ENCODE measurements around the gene SLN. TPM values are rescaled to one million over a fixed set of nuclear protein-coding genes. Genes with fewer than 3 reads are reported as not detected.
A peak's percentile ranks its signal among the peaks of the same experiment; 100 is the strongest.
"Not testable (repeated sequence)": the region's sequence is repeated elsewhere in the genome, so short reads cannot be mapped to it uniquely, and the experiment has no call there.

Gene SLN
- total RNA-seq: 1,000 to 10,000 TPM in 3 of 4 donors, 100 to 1,000 TPM in 1; 586 to 5,775 (median 2,747) TPM

DNA sequence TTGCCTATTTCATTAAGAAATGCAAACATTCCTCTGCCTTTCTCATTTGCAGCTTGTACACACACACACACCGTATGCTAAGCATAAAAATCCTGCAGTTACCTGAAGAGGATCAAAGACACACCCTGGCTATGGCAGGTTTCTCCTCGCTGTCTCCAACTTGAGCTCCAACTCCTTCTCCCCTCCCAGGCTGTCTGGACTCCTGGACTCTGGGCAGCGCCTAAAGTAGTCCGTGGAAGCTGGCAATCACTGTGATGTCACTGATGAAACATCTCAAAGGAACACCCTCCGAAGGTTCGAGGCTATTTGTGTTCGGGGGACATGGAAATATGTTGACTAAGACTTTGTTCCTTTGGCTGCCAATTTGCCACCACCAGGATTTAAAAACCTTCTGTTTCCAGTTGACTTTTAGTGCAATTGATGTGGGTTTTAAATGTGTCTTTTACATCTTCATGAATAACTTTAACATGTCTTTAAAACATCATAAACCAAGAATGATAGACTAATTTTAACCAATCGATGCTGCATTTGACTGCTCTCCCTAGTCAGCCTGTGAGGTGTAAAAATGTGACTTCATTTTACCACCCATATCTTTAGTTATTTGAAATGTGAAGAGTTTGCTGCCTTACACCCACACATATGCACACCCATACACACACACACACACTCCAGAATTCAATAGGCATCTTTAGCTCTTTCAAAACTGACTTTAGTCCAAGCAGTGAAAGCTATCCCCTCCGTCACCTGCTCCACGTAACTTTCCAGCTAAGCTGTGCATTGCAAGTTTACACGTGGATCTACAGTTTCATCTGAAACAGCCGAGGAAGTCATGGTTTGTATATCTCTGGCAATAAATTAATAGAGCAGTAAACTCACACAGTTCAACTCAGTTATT lies at the start of gene SLN:
SLN (minus strand) TSS at position 196 of the 895 bp plus-strand sequence.
- H3K27me3 ChIP-seq: no peaks in the 10 kb centered on the region
- intact Hi-C loops (cut with DNase I; ENCODE audit: low total_unique reads) (loop anchor here (5.0 kb wide), 1 partner anchor 510 kb away; the partner anchor contains the start of genes ATM and NPAT), in situ Hi-C loops (cut with MboI; ENCODE audit: low sequenced_read_pairs in 4 of 4) (no loop called here)
- H3K27ac ChIP-seq: peak within 1 kb of the TSS; percentile 83 to 93 (median 86)
- DNase-seq (peak; percentile 73 to 74), ATAC-seq (peak; percentile 41 to 67)
- H3K9me3 ChIP-seq: no peaks in the 10 kb centered on the region
- H3K4me1 ChIP-seq: peaks cover 31 to 47% of the 10 kb centered on the region in 2 donors
- TF ChIP-seq POLR2A (IDR thresholded peaks at IDR 0.05): peak; percentile 96 to 98
- TF ChIP-seq CTCF (IDR thresholded peaks at IDR 0.05 in 4 of 5, conservative IDR thresholded peaks at IDR 0.05 in 1 of 5): no peak
- peak within 1 kb of the TSS; percentile 46 to 74 (median 54) for H3K4me3 ChIP-seq
- H3K36me3 ChIP-seq: no peaks in the 10 kb centered on the region

DNA sequence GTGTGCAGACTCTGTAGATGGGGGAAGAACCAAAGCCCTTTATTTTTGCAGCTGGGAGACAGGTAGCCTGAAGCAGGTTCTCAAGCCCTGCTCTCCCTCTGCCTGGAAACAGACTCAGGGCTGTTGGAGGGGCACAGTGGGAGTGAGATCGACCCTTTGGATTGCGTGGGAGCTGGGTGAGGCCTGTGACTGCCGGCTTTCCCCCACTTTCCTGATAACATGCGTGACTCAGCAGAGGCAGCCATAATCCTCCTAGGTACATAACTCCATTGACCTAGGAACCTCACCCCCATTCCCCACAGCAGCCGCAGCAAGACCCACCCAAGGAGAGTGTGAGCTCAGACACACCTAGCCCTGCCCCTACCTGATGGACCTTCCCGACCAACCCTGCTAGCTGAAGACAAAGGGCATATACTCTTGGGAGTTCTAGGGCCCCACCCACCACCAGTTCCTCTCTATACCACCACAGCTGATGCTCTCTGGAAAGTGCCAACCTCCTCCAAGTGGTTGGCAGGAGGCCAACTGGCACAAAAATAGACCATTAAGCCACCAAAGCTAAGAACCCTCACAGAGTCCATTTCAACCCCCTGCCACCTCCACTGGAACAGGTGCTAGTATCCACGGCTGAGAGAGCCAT lies 47.0 kb upstream of the SLN start:
- ATAC-seq; H3K9me3 ChIP-seq; H3K27me3 ChIP-seq; H3K27ac ChIP-seq; H3K4me1 ChIP-seq; H3K4me3 ChIP-seq; DNase-seq; H3K36me3 ChIP-seq; intact Hi-C loops (cut with DNase I; ENCODE audit: low total_unique reads): not testable (repeated sequence)
- in situ Hi-C loops (cut with MboI; ENCODE audit: low sequenced_read_pairs in 4 of 4): loop anchor here in 1 of 4 donors (10.0 kb wide), 1 partner anchor 64 kb away; no protein-coding TSS in a partner anchor

GRCh38 chr11:107757661-107758060 lies 45.8 kb upstream of the SLN start:
- DNase-seq (no peak), ATAC-seq (peak in 1 of 2 donors; percentile 26)
- H3K36me3 ChIP-seq: no peaks in the 10 kb centered on the region
- no peak overlapping the region for H3K27ac ChIP-seq
- peaks cover 9 to 10% of the 10 kb centered on the region in 2 donors for H3K4me1 ChIP-seq
- H3K27me3 ChIP-seq: no peaks in the 10 kb centered on the region
- in situ Hi-C loops (cut with MboI; ENCODE audit: low sequenced_read_pairs in 4 of 4): loop anchor here in 1 of 4 donors (10.0 kb wide), 1 partner anchor 63 kb away; no protein-coding TSS in a partner anchor
- H3K4me3 ChIP-seq: no peak overlapping the region
- no peaks in the 10 kb centered on the region for H3K9me3 ChIP-seq
- TF ChIP-seq CTCF (IDR thresholded peaks at IDR 0.05 in 4 of 5, conservative IDR thresholded peaks at IDR 0.05 in 1 of 5) (peak in 2 of 5 experiments; percentile 31 to 36), POLR2A (IDR thresholded peaks at IDR 0.05) (no peak)
- intact Hi-C loops (cut with DNase I; ENCODE audit: low total_unique reads): loop anchor here (2.0 kb wide), 1 partner anchor 63 kb away; no protein-coding TSS in a partner anchor

GRCh38 chr11:107756553-107756952 lies 44.7 kb upstream of the SLN start:
- no peak for DNase-seq
- H3K4me1 ChIP-seq: peaks cover 11 to 12% of the 10 kb centered on the region in 2 donors
- no peak for TF ChIP-seq CTCF (IDR thresholded peaks at IDR 0.05 in 4 of 5, conservative IDR thresholded peaks at IDR 0.05 in 1 of 5)
- TF ChIP-seq POLR2A (IDR thresholded peaks at IDR 0.05): no peak
- no peak overlapping the region for H3K27ac ChIP-seq
- no peaks in the 10 kb centered on the region for H3K36me3 ChIP-seq
- no peak overlapping the region for H3K4me3 ChIP-seq
- intact Hi-C loops (cut with DNase I; ENCODE audit: low total_unique reads) (loop anchor here (2.0 kb wide), 1 partner anchor 62 kb away; no protein-coding TSS in a partner anchor), in situ Hi-C loops (cut with MboI; ENCODE audit: low sequenced_read_pairs in 4 of 4) (loop anchor here in 1 of 4 donors (10.0 kb wide), 1 partner anchor 62 kb away; no protein-coding TSS in a partner anchor)
- no peaks in the 10 kb centered on the region for H3K27me3 ChIP-seq
- ATAC-seq: no peak
- no peaks in the 10 kb centered on the region for H3K9me3 ChIP-seq

All from gastrocnemius medialis (tissue), 4 donors.